ENCODE data around the gene TMEM62.

Gene TMEM62

DNA sequence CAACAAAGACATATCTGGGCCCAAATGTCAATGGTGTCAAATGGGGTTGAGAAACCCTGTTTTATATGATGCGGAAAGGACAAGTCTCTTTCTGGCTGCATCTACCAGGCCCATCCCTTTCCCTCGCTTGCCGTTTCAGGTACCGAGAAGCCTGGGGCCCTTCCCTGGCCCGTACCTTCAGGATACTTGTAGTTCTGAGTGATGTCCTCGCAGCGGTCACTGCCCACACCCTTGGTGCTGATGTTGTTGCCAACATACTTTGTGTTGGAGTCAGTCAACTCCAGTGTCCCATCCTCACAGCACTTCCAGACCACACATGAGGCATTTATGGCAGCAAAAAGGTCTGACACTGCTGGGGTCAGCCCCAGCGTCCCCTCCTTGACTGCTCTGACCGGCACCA, 73.6 kb downstream of the TMEM62 start:
- Histone ChIP-seq H3K4me2 (ENCODE audit: low read depth, low read length, poor library complexity, severe bottlenecking) (no peak overlapping the region), H3K4me1 (ENCODE audit: insufficient read depth, low read length, poor library complexity, severe bottlenecking) (peaks cover 7% of the 10 kb centered on the region), H4K20me1 (ENCODE audit: insufficient read depth, low read length, poor library complexity, severe bottlenecking) (no peaks in the 10 kb centered on the region), H3K9me3 (ENCODE audit: insufficient read depth, low read depth, low read length) (no peaks in the 10 kb centered on the region), H3K9me2 (replicated peaks; ENCODE audit: low read depth, low read length) (no peaks in the 10 kb centered on the region), H3K4me3 (ENCODE audit: low read length, poor library complexity, severe bottlenecking) (no peak overlapping the region), H2AFZ (ENCODE audit: low read length) (no peak overlapping the region), H3K79me2 (ENCODE audit: insufficient read depth, low read length) (no peaks in the 10 kb centered on the region), H3K9ac (ENCODE audit: low read depth, low read length, poor library complexity, severe bottlenecking) (no peak overlapping the region), H3K27me3 (ENCODE audit: insufficient read depth, low read length, poor library complexity, severe bottlenecking) (no peaks in the 10 kb centered on the region), H3K36me3 (ENCODE audit: insufficient read depth, low read length) (no peaks in the 10 kb centered on the region), H3F3A (ENCODE audit: low read depth) (no peaks in the 10 kb centered on the region)
- TF ChIP-seq, protein P1, sequence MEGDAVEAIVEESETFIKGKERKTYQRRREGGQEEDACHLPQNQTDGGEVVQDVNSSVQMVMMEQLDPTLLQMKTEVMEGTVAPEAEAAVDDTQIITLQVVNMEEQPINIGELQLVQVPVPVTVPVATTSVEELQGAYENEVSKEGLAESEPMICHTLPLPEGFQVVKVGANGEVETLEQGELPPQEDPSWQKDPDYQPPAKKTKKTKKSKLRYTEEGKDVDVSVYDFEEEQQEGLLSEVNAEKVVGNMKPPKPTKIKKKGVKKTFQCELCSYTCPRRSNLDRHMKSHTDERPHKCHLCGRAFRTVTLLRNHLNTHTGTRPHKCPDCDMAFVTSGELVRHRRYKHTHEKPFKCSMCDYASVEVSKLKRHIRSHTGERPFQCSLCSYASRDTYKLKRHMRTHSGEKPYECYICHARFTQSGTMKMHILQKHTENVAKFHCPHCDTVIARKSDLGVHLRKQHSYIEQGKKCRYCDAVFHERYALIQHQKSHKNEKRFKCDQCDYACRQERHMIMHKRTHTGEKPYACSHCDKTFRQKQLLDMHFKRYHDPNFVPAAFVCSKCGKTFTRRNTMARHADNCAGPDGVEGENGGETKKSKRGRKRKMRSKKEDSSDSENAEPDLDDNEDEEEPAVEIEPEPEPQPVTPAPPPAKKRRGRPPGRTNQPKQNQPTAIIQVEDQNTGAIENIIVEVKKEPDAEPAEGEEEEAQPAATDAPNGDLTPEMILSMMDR (conservative IDR thresholded peaks at IDR 0.05; ENCODE audit: low read length) = no peak
- no peak for TF ChIP-seq EZH2phosphoT487 (IDR thresholded peaks at IDR 0.05; ENCODE audit: borderline replicate concordance)

DNA sequence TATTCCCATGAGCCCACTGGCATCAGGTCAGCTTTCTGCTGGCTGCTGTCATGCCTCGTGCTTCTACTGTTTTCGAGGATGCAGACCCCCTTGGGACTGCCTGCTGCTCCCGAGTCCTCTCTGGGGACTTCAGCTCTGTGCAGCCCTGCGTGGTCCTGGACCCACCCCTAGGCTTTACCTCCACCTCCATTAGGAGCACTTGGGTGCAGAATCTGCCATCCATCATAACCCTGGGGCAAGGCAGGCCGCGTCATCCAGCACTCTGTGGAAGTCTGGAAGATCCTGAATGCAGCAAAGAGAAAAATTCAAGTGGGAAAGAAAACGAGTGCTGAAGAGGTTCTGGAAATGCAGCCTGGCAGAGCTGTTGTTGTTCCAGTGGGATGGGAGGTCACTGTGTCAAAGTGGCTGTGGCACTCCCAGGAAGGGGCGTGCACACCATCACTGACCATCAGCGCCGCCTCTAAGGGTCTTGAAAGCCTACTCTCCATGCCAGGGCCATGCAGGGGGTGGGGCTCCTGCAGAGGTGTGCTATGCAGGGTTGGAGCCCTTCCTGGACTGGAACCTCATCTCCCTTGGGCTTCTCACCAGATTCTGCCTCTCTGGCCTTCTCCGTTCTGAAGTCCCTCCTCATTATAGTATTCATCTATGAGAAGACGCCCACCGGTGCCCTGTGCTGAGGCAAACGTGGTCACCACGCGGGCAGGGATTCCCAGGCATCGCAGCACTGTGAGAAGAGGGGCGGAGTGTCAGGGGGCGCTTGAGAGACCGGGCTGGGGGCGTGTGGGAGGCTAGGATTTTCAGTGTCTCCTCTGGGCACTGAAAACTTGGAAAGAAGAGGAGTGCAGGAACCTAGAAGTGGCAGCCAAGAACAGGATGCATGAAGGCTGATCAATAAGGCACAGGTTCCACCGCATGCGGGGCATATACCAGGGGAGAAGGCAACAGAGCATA, 74.9 kb downstream of the TMEM62 start:
- H3F3A ChIP-seq (ENCODE audit: low read depth) = no peaks in the 10 kb centered on the region
- H3K4me3 ChIP-seq (ENCODE audit: low read length, poor library complexity, severe bottlenecking) = no peak overlapping the region
- H3K4me2 ChIP-seq (ENCODE audit: low read depth, low read length, poor library complexity, severe bottlenecking) = no peak overlapping the region
- no peaks in the 10 kb centered on the region for H3K79me2 ChIP-seq (ENCODE audit: insufficient read depth, low read length)
- no peaks in the 10 kb centered on the region for H4K20me1 ChIP-seq (ENCODE audit: insufficient read depth, low read length, poor library complexity, severe bottlenecking)
- H3K9me3 ChIP-seq (ENCODE audit: insufficient read depth, low read depth, low read length) = no peaks in the 10 kb centered on the region
- H3K9ac ChIP-seq (ENCODE audit: low read depth, low read length, poor library complexity, severe bottlenecking) = no peak overlapping the region
- no peaks in the 10 kb centered on the region for H3K36me3 ChIP-seq (ENCODE audit: insufficient read depth, low read length)
- H3K27me3 ChIP-seq (ENCODE audit: insufficient read depth, low read length, poor library complexity, severe bottlenecking) = no peaks in the 10 kb centered on the region
- no peaks in the 10 kb centered on the region for H3K9me2 ChIP-seq (replicated peaks; ENCODE audit: low read depth, low read length)
- no peak for TF ChIP-seq EZH2phosphoT487 (IDR thresholded peaks at IDR 0.05; ENCODE audit: borderline replicate concordance)
- TF ChIP-seq, protein P1 (conservative IDR thresholded peaks at IDR 0.05; ENCODE audit: low read length) = no peak
- H3K4me1 ChIP-seq (ENCODE audit: insufficient read depth, low read length, poor library complexity, severe bottlenecking) = peaks cover 7% of the 10 kb centered on the region
- H2AFZ ChIP-seq (ENCODE audit: low read length) = no peak overlapping the region

DNA sequence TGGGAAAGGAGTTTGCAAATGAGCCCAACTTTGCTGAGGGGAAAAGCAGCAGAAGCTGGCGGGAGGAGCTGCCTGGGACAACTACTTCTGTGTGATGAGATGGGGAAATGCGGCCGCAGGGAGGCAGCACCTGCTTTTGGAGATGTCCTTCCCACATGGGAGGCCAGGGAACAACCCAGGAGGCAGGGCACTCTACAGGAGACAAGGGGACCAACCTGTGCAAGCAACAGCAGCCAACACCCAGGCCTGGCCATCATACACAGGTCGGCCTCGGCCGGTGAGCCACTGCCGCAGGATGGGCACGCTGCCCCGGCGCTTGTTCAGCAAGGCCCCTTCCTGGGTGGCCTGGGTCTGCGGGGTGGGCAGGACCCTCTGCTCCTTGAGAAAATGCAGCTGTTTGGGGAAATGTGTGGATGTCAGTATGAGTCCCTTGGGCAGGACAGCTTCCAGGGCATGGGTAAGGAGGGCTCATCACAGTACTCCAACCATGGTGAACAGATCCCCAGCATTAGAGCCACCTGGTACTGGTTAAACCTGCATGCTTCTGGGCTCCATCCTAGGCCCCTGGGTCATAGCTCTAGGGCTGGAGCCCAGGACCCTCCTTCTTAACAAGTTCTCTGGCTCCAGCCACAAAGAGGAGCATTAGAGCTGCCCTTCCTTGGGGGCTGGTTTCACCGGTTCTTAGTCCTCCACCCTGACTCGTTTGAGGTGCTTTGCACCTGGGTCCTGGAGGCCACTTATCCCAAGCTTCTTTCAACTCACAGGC, 75.9 kb downstream of the TMEM62 start:
- TF ChIP-seq, protein P1 (conservative IDR thresholded peaks at IDR 0.05; ENCODE audit: low read length) = no peak
- no peak for TF ChIP-seq EZH2phosphoT487 (IDR thresholded peaks at IDR 0.05; ENCODE audit: borderline replicate concordance)
- no peaks in the 10 kb centered on the region for H3K27me3 ChIP-seq (ENCODE audit: insufficient read depth, low read length, poor library complexity, severe bottlenecking)
- H4K20me1 ChIP-seq (ENCODE audit: insufficient read depth, low read length, poor library complexity, severe bottlenecking) = no peaks in the 10 kb centered on the region

More for the DNA sequence above, 75.9 kb downstream of the TMEM62 start:
- Histone ChIP-seq H3K9me3 (ENCODE audit: insufficient read depth, low read depth, low read length) (no peaks in the 10 kb centered on the region), H3K4me2 (ENCODE audit: low read depth, low read length, poor library complexity, severe bottlenecking) (no peak overlapping the region), H3K79me2 (ENCODE audit: insufficient read depth, low read length) (no peaks in the 10 kb centered on the region), H3K36me3 (ENCODE audit: insufficient read depth, low read length) (no peaks in the 10 kb centered on the region), H3K4me1 (ENCODE audit: insufficient read depth, low read length, poor library complexity, severe bottlenecking) (peaks cover 3% of the 10 kb centered on the region), H3K9ac (ENCODE audit: low read depth, low read length, poor library complexity, severe bottlenecking) (no peak overlapping the region), H3K4me3 (ENCODE audit: low read length, poor library complexity, severe bottlenecking) (no peak overlapping the region), H2AFZ (ENCODE audit: low read length) (no peak overlapping the region), H3K9me2 (replicated peaks; ENCODE audit: low read depth, low read length) (no peaks in the 10 kb centered on the region), H3F3A (ENCODE audit: low read depth) (no peaks in the 10 kb centered on the region)
